NCI-H526 (cell line): ENCODE measurements around the gene SPAG16.

ENCODE experiments used
- DNase-seq, 2 experiments: peaks; one replicate each; lab custom pipeline; 2025; lab: John Stamatoyannopoulos, UW

SPAG16 gene

DNA sequence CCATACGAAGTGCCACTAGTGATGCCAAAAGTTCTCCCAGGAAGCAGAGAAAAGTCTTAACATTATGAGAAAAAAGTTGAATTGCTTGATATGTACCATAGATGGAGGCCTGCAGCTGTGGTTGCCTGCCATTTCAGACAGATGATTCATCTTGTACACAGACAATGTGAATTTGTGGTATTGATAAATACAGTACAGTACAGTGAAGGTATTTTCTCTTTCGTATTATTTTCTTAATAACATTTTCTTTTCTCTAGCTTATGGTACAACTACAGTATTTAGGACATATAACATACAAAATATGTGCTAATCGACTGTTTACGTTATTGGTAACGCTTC is 1093.0 kb downstream of the SPAG16 start:
- no peak for DNase-seq

DNA sequence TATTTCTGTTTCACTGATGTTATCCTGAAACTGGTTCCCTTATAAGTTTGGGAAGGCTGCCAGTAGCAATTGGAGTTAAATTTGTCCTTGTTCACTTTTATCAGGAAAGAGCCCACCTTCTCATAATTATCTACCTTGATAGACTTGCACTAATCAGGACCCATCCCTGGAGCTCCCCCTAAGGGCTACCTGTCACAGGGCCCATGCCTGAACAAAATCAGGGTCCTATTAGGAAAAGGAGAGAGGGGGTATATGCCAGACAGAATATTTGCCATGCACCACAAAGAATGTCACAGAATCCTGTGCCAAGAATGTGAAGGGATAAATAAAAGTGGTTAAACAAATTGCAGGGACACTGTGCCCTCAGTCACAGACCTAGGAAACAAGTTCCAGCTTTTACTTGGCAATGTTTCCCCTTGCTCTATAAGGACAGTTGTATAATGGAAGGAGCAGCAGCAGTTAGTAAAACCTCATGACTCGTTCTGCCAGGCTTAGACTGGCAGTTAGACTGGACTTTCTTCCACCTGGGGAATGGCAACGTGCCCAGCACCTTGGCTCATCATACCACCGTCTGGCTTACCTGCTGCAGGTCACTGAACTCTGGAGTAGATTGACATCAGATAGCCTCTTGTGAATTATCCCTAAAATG is 1094.3 kb downstream of the SPAG16 start:
- DNase-seq, result no peak

DNA sequence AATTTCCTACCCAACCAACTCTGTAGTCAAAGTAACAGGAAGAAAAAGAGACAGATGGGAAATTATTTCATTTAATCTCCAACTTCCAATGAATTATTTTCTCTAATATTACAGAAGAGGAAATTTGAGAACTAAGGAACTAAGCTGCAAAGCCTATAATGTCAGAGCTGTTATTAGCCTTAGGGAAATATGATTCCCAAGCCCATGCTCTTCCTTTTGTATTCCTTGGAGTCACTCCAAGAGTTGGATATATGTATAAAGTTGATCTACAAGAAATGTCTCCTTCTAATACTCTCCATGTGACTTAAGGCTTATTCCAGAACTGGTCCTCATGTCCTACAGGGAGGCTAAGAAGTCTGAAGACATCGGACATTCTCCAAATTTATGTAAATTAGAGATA is 1095.0 kb downstream of the SPAG16 start:
- DNase-seq, result no peak

DNA sequence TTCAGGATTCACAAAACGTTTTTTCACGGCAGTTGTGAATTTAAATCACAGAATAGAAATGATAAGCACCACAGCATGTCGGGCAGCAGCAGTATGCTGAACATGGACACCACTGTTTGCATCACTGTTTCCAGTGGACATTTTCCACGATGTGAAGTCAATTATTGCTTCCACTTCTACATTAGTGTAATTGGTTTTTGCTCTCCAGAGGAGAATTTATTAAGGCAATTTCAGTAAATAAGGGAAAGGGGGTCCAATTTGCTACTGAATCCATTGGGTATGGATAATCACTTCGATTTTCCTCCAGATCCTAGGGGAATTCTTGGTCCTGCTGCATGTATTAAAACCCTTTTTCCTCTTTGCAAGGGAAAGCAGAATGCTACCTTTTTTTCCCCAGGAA is 1096.4 kb downstream of the SPAG16 start:
- DNase-seq, result no peak

DNA sequence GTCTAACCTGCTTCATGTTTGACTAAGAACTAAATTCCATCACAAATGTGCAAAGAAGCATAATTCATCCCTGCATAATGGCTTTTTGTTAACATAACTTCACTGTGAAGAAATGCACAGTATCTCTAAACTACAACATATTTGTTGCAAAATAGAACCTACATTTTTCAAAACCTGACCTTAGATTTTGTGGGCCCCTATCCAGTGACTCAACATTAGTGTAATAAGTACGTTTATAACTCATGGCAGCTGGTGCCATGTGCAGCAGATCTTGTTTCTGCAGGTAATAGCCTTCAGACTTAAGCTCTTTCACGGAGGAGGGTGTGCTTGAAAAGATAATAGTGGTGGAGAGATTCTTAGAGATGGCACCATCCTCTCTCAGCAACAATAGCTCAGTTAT is 1098.0 kb downstream of the SPAG16 start:
- no peak for DNase-seq

DNA sequence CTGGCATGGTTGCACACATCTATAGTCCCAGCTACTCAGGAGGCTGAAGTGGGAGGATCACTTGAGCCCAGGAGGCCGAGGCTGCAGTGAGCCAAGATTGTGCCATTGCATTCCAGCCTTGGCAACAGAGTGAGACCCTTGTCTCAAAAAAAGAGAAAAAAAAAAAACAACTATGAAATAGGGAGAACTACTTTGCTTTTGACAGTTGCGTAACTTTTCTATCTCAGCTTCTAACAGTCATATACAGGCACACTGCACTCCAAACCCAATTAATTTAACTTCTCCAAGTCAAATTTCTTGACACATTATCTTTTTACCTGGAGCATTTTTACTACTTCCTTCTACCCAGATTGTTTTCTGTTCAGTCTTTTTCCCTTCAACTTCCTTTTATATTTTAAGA is 1102.5 kb downstream of the SPAG16 start:
- DNase-seq, result no peak

DNA sequence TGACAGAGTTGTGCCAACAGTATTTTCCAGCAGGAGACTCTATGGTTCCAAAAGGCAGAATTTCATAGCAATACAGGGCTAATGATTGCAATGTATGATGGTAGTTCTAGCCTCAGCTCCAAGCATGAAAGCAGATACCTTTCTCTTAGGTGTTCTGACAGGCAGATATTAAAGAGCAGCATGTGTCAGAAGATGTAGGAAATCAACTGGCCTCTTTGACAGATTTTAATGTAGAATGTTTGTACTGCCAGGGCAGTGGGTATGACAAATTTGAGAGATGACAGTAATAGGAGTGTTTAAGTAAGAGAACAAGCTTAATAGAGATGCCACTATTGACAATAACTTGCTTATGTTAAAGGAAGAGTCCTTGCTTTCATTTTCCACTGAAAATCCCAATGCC is 1105.1 kb downstream of the SPAG16 start:
- DNase-seq, result no peak

DNA sequence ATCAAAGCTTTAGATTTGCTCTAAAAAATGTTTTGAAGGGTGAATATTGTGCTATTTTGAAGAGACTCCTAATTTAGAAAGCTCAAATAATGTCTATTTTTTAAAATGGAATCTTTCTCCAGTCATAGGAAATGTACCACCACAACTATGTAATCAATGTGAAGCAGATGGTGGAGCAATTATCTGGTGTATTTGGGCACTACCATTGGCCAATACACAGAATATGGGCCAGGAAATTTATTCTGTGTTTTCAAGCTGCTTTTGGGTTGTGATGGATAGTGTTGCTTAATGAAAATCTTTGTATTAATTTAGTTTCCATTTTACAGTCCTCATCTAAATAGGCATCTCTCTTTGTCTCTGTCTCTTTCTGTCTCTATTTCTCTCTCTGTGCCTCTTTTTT is 1109.5 kb downstream of the SPAG16 start:
- DNase-seq, result no peak

DNA sequence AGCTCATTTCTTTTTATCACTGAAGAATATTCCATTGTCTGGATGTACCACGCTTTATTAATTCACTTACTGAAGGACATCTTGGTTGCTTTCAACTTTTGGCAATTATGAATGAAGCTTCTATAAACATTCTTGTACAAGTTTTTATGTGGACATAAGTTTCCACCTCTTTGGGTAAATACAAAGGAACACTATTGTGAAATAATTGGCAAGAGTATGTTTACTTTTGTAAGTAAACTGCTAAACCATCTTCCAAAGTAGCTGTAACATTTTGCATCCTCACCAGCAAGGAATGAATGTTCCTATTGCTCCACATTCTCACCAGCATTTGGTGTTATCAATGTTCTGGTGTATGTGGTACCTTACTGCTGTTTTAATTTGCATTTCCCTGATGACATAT is 1110.8 kb downstream of the SPAG16 start:
- no peak for DNase-seq

DNA sequence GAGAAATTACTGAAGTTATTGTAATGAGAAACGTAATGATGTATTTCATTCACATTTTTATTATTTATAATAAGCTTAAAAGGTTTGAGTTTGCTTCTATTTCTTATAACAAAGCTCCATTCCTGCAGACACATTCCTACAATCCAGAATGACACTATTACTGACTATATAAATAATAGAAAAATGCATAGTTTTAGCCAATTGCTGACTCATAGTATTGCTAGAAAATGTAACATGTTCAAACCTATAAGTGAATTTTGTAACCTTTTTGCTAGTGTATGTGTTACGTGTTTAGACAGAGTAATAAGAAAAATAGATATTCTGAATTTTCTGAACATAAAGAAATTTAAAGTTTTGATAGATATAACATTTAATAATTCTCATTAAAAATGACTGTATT is 1117.3 kb downstream of the SPAG16 start:
- DNase-seq, result no peak

DNA sequence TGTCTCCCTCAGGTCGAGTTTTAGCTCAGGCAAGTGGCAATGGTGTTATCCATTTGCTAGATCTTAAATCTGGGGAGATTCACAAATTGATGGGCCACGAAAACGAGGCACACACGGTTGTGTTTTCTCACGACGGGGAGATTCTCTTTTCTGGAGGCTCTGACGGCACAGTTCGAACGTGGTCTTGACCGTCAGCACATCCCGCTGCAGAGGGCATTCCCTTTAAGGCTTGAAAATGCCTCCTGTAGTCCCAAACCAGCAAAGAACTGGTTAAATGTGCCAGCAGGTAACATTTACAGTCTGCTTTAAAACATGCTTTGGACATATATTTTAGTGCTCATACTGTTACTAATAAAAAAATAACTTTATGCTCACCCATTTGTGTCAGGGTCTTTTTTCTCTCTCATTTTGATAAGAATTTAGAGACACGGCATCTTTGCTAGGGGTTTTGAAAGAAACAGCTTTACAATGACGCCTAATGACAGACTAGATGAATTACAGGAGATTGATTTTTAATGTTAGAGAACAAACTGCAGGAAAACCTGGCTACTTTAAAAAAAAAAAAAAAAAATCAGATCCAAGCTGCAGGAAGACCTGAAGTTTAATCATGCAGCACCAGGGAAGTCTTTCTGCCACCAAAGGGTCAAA is 1126.0 kb downstream of the SPAG16 start:
- peak in 1 of 2 experiments; percentile 36 for DNase-seq

DNA sequence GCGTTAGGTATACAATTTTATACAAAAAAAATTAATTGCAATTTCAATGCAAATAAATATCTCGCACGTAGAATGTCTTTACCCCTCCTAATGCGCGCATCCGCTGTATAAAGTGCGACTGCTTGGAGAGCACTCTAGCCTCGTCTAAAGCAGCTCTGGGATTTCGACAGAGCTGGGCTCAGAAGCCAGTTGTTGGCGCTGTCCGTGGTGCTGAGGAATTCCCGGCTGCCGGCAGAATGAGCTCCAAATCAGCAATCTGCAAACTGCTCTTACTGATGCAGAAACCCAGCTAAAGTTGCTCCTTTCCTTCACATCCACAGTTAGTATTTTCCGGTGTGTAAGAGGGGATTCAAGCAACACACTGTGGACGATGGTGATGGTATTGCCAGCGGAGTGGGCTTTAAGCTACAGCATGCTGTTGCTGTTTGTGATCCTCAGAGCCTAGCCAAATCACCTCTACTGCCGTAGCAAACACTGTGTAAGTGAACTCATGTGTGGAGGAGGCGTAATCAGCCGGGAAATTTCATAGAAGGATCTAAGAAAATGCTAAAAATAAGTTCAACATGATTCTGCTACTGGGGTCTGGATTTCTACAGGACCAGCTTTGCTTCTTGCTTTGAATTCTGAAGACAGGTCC is 1126.8 kb downstream of the SPAG16 start, which contains the start of gene VWC2L:
Gene VWC2L, plus strand, starts transcription at position 137 of the 637 bp plus-strand sequence. CDS start 3,140 bp downstream, outside the sequence.
- peak; percentile 41 to 70 for DNase-seq

DNA sequence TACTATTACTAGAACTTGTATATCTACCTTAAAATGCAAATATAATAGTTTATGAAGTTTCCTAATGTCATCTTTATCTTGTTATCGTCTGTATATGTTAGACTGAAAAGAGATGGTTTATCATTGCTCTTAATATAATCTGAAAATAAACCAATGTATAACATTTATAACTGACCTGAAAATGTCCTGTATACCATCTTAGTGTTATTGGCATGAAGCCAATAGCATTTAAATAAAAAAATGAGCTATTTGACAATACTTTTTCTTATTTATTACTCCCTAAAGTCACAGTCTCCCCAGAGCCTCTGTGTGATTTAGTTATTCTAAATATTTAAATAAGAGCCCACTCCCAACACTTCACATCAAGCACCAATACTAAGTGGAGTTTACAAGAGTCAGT is 1128.4 kb downstream of the SPAG16 start:
- DNase-seq, result no peak

DNA sequence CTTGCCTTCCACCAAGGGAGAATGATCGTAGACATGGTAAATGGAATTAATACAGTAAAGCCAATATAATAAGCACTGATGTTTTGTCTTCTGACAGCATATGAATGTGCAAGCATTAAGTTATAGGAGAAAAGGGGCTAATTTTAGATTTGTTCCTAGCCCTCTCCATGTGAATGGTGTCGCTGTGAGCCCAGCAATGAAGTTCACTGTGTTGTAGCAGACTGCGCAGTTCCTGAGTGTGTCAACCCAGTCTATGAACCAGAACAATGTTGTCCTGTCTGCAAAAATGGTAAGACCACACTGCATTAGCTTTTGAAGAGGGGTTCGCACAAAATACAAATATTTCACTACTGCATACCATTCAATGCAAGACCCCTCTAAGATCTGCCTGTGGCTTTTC is 1152.2 kb downstream of the SPAG16 start:
- no peak for DNase-seq

DNA sequence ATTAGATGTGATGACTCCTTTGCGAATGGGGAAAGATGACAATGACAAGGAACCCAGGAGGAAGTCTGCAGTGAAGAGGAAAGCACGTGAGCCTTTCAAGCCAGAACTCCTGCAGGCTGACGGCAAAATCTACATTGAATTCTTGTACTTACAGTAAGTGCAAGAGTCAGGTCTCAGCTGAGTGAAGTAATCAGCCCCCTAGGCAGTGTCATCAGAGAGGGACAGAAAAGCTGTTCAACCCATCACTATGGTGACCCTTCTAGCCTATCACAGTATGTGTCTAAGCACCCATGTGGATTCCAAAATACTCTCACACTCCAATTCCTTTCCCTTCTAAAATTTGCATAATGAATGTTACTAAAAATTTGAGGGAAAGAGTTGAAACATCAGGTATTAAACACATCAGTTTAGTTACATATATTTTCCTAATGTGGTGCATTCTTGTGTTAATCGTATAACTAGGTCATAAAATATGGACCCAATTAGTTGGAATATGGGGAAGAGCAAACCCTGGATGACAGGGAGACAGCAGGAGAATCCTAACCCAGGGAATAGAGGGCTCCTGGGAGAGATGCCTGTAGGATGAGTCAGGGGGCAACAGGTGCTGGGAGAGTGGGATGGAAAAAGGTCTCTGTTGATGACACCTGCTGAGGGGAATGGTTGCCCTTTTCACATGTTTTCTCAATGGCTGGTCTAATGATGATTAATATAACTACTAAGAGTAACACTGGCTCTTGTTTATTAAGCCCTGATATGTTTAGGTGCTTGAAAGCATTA is 1166.0 kb downstream of the SPAG16 start:
- no peak for DNase-seq

DNA sequence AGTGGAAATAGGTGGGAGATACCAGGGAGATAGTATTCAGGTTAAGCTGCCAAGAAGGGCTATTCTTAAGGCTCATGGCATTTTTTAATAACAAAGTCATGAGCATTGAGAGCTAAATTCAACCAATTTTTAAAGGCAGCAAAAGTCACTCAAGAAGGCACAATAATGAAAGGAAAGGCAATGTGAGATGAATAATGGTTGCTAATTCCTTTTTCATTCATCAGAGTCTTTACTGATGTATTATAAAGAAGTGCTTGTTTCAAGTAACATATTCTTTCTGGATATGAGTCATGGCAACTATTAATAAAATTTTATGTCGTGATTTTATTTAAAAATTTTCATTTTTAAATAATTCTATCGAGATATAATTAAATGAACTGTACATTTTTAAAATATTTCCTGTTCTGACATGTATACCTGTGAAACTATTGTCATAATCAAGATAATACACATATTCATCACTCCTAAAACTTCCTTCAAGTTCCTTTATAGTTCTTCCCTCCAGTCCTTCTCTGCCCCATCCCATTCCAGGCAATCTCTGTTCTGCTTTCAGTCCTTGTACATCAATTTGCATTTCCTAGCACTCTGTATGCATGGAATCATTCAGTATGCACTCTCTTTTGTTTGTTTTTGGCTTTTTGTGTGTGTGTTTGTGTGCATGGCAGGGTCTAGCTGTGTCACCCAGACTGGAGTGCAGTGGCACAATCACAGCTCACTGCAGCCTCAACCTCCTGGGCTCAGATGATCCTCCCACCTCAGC is 1167.4 kb downstream of the SPAG16 start:
- DNase-seq, result no peak
